ENCODE measurements around the gene NUDCD3. TPM values are rescaled to one million over a fixed set of nuclear protein-coding genes. Genes with fewer than 3 reads are reported as not detected.

The NUDCD3 gene
- total RNA-seq, 6 experiments from 2014 or later = 24.4 to 47.1 (median 42.5) TPM

DNA sequence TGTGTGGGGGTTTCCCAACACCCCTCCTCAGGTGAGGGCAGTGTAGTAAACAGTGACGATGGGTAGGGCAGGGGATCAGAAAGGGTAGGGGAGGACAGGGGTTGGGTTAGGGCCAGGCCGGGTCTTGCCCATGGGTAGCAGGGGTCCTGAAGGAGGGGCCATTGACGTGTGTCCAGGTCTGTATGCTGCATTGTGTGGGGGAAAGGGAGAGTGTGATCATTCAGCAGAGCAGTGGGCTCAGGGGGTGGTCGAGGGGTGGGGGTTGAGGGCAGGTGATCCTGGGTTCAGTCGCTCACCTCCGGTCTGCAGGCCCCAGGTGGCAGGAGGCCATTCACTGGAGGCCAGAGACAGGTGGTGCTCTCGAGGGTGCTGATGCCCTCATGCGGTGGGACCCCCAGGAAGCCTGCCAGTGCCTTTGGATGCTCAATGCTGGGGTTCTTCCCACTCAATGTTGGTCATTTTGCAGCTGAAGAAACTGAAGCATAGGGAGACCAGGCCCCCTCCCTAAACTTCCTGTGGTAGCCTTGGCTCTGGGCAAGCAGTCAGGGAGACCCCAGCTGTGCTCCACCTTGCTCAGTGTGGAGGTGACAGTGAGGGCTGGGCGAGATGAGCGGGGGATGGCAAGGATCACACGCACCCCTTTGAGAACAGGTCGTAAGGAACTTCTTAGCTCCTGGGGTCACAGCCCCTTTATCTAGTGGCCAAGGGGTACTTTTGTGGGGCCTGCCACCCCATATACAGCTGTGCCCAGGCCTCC is 116.3 kb downstream of the NUDCD3 start:
- Histone ChIP-seq H3K27ac (no peak overlapping the region), H3K4me3 (no peak overlapping the region), H3K27me3 (no peaks in the 10 kb centered on the region), H3K9me3 (no peaks in the 10 kb centered on the region), H3K36me3 (no peaks in the 10 kb centered on the region), H3K4me1 (no peaks in the 10 kb centered on the region)
- TF ChIP-seq, protein P1, sequence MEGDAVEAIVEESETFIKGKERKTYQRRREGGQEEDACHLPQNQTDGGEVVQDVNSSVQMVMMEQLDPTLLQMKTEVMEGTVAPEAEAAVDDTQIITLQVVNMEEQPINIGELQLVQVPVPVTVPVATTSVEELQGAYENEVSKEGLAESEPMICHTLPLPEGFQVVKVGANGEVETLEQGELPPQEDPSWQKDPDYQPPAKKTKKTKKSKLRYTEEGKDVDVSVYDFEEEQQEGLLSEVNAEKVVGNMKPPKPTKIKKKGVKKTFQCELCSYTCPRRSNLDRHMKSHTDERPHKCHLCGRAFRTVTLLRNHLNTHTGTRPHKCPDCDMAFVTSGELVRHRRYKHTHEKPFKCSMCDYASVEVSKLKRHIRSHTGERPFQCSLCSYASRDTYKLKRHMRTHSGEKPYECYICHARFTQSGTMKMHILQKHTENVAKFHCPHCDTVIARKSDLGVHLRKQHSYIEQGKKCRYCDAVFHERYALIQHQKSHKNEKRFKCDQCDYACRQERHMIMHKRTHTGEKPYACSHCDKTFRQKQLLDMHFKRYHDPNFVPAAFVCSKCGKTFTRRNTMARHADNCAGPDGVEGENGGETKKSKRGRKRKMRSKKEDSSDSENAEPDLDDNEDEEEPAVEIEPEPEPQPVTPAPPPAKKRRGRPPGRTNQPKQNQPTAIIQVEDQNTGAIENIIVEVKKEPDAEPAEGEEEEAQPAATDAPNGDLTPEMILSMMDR (IDR thresholded peaks at IDR 0.05) = no peak
- TF ChIP-seq POLR2A (IDR thresholded peaks at IDR 0.05) = no peak
- no peak for DNase-seq
- intact Hi-C loops (cut with DNase I) = no loop called here
- ATAC-seq = no peak
- 45% methylated on average over 3 of the region's 12 CpGs for WGBS (ENCODE audit: insufficient coverage, low coverage, low lambda C conversion rate, missing lambda C conversion rate)

DNA sequence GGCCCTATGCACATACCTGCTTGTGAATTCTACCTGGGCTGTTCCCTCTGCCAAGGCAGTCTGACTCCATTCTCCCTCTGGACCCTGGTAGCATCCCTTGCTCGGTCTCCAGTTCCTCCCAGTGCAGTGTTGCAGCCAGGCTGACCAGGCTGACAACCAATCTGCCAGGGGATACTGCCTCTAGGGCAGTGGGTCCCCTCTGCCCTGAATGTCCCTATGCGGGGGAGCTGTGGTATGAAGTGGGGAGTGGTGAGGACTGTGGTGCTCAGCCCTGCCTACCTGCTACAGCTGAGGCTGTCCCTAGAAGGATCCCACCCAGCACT is 117.1 kb downstream of the NUDCD3 start:
- intact Hi-C loops (cut with DNase I) = no loop called here
- no peaks in the 10 kb centered on the region for H3K27me3 ChIP-seq
- no peak for ATAC-seq
- no peaks in the 10 kb centered on the region for H3K9me3 ChIP-seq
- DNase-seq = no peak
- H3K27ac ChIP-seq = no peak overlapping the region
- TF ChIP-seq POLR2A (IDR thresholded peaks at IDR 0.05) = no peak
- TF ChIP-seq, protein P1 (IDR thresholded peaks at IDR 0.05) = no peak
- no peaks in the 10 kb centered on the region for H3K36me3 ChIP-seq
- no peak overlapping the region for H3K4me3 ChIP-seq
- 57% methylated on average over 1 of the region's 2 CpGs for WGBS (ENCODE audit: insufficient coverage, low coverage, low lambda C conversion rate, missing lambda C conversion rate)
- no peaks in the 10 kb centered on the region for H3K4me1 ChIP-seq

DNA sequence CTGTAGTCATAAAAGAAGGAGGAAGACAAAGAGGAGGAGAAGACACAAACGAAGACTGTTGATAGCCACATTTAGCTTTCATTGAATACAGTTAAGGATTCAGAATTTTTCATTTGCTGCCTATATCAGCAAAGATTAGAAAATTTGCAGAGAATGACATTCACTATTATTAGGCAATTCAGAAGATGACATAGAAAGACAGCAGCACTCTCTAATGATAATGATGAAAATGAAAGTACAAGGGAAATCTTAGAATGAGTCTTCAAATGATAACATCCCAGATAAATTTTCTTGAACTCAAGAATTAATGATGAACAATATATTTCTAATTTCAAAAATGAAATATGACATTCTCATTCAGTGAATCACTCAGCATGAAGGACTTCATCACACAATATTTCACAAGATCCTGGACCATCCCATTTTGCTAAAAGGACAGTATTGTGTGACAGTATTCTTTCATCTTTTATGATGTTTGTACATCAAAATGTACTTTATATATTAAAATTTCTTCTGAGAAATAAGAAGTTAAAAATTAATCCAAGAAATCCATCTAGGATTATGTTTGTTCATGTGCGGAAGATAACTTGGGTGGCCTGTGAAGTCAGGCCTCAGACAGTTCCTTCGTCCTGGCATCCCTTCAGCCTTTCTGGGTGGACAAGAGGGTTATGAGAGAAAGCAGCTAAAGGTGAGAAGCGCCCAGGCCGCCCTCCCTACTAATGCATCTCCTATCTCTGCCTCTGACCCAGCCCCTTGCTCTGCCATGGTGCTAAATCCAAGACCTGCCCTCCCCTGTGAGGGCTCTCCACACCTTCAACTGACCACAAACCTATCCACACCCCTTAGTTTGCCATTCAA is 117.7 kb downstream of the NUDCD3 start:
- H3K4me3 ChIP-seq = no peak overlapping the region
- H3K4me1 ChIP-seq = no peaks in the 10 kb centered on the region
- no peaks in the 10 kb centered on the region for H3K9me3 ChIP-seq
- TF ChIP-seq POLR2A (IDR thresholded peaks at IDR 0.05) = no peak
- TF ChIP-seq, protein P1 (IDR thresholded peaks at IDR 0.05) = no peak
- ATAC-seq (no peak), DNase-seq (no peak)
- 82% methylated on average over 5 of the region's 5 CpGs for WGBS (ENCODE audit: insufficient coverage, low coverage, low lambda C conversion rate, missing lambda C conversion rate)
- H3K27me3 ChIP-seq = no peaks in the 10 kb centered on the region
- no peak overlapping the region for H3K27ac ChIP-seq
- H3K36me3 ChIP-seq = no peaks in the 10 kb centered on the region
- intact Hi-C loops (cut with DNase I) = no loop called here

DNA sequence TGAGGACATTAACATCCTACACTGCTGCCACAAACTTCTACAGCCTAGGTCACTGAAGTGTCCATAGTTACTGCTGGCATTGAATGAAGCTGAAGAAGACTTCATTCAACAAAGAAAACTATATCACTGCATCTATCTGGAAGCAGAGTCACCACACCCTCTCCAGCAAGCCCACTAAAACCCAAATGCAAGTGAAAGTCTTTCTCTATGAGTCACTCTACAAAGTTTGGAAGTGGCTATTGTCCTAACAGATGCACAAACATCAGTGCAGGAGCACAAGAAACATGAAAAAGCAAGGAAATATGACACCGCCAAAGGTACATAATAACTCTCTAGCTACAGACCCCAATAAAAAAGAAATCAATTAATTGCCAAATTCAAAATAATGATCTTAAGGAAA is 121.6 kb downstream of the NUDCD3 start:
- H3K27me3 ChIP-seq = no peaks in the 10 kb centered on the region
- no peaks in the 10 kb centered on the region for H3K36me3 ChIP-seq
- TF ChIP-seq, protein P1 (IDR thresholded peaks at IDR 0.05) = no peak
- TF ChIP-seq POLR2A (IDR thresholded peaks at IDR 0.05) = no peak
- H3K9me3 ChIP-seq = no peaks in the 10 kb centered on the region
- DNase-seq = no peak
- H3K4me1 ChIP-seq = no peaks in the 10 kb centered on the region
- 88% methylated on average over 1 of the region's 1 CpG for WGBS (ENCODE audit: insufficient coverage, low coverage, low lambda C conversion rate, missing lambda C conversion rate)
- H3K4me3 ChIP-seq = no peak overlapping the region
- no peak for ATAC-seq
- H3K27ac ChIP-seq = no peak overlapping the region
- intact Hi-C loops (cut with DNase I) = no loop called here
